ENCODE data around the gene DCDC1. TPM values are rescaled to one million over a fixed set of nuclear protein-coding genes. Genes with fewer than 3 reads are reported as not detected.

DCDC1 gene
- polyA plus RNA-seq, 2 of the 4 experiments (the other 2 are of a cell fraction) = 2.8 to 9.5 TPM

DNA sequence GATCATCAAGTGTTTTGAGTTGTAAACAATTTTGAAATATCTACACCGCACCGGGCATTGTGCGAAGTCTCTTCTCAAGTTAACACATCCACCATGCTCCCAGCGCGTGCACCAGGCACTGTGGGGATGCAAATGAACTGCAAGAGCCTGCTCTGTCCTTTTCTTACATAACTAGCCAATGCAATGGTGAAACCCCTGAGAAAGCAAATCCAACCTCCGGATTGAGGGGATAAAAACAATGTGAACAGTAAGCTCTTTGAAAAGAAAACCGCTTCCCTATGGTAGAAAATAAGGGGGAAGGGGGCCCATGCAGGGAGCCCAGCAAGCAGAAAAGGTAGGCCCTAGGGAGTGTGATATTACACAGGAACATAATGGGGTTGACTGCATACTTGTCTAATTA is 508.5 kb downstream of the DCDC1 start:
- POLR2A ChIA-PET = no interaction called here
- Histone ChIP-seq H3K9me3 (no peaks in the 10 kb centered on the region), H3K4me1 (no peaks in the 10 kb centered on the region), H3K27ac (no peak overlapping the region), H3K4me3 (no peak overlapping the region), H3K4me2 (no peak overlapping the region)
- FAIRE-seq = no peak
- TF ChIP-seq ZC3H11A (IDR thresholded peaks at IDR 0.05) (no peak), PHF8 (IDR thresholded peaks at IDR 0.05; ENCODE audit: borderline replicate concordance, low read depth) (no peak), FOSL2 (IDR thresholded peaks at IDR 0.05) (no peak), FOSL2 (CRISPR knock-in tag; IDR thresholded peaks at IDR 0.05) (no peak), GATA3 (IDR thresholded peaks at IDR 0.05; ENCODE audit: borderline replicate concordance) (no peak), RFX5 (IDR thresholded peaks at IDR 0.05) (no peak), NR3C1 (IDR thresholded peaks at IDR 0.05) (no peak), KDM1A (IDR thresholded peaks at IDR 0.05; ENCODE audit: low read depth) (no peak)
- WGBS (ENCODE audit: missing lambda C conversion rate) = 19% methylated on average over 7 of the region's 7 CpGs
- no peak for ATAC-seq
- CTCF ChIA-PET = no interaction called here
- DNase-seq (ENCODE audit: low read depth in 1 of 2, low spot score in 1 of 2) = no peak

DNA sequence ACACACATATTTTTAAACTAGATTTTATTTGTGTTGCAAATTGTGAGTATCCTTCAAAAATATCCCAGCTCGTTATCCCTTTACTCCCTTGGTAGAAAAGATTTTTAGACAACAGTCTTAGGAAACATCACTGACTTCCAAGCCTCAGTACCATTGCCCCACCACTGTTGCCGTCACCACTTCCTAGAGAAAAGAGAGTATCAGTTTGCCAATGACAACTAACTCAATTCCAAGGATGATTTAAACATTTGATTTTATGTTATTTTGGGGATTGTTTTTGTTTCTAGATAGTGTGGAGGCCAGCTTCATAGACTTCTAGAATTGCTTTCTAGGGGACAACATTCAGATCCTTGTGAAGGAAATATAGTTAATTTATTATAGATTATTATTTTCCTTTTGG is 509.4 kb downstream of the DCDC1 start:
- H3K9me3 ChIP-seq = no peaks in the 10 kb centered on the region
- FAIRE-seq (no peak), ATAC-seq (no peak), DNase-seq (ENCODE audit: low read depth in 1 of 2, low spot score in 1 of 2) (no peak)
- WGBS (ENCODE audit: missing lambda C conversion rate) = 18% methylated on average over 2 of the region's 2 CpGs
- CTCF ChIA-PET = no interaction called here
- H3K27ac ChIP-seq = no peak overlapping the region
- no peaks in the 10 kb centered on the region for H3K4me1 ChIP-seq
- POLR2A ChIA-PET = no interaction called here
- H3K4me3 ChIP-seq = no peak overlapping the region
- H3K4me2 ChIP-seq = no peak overlapping the region
- TF ChIP-seq FOSB (CRISPR knock-in tag; IDR thresholded peaks at IDR 0.05) (no peak), CHD4 (IDR thresholded peaks at IDR 0.05; ENCODE audit: borderline replicate concordance) (no peak), RFX5 (IDR thresholded peaks at IDR 0.05) (no peak), PHF8 (IDR thresholded peaks at IDR 0.05; ENCODE audit: borderline replicate concordance, low read depth) (no peak)
- TF ChIP-seq, protein P1, sequence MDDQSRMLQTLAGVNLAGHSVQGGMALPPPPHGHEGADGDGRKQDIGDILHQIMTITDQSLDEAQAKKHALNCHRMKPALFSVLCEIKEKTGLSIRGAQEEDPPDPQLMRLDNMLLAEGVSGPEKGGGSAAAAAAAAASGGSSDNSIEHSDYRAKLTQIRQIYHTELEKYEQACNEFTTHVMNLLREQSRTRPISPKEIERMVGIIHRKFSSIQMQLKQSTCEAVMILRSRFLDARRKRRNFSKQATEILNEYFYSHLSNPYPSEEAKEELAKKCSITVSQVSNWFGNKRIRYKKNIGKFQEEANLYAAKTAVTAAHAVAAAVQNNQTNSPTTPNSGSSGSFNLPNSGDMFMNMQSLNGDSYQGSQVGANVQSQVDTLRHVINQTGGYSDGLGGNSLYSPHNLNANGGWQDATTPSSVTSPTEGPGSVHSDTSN (IDR thresholded peaks at IDR 0.05) = no peak
- TF ChIP-seq, protein P2, sequence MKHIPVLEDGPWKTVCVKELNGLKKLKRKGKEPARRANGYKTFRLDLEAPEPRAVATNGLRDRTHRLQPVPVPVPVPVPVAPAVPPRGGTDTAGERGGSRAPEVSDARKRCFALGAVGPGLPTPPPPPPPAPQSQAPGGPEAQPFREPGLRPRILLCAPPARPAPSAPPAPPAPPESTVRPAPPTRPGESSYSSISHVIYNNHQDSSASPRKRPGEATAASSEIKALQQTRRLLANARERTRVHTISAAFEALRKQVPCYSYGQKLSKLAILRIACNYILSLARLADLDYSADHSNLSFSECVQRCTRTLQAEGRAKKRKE (CRISPR knock-in tag; IDR thresholded peaks at IDR 0.05; ENCODE audit: low read depth) = no peak
- TF ChIP-seq, protein P3, sequence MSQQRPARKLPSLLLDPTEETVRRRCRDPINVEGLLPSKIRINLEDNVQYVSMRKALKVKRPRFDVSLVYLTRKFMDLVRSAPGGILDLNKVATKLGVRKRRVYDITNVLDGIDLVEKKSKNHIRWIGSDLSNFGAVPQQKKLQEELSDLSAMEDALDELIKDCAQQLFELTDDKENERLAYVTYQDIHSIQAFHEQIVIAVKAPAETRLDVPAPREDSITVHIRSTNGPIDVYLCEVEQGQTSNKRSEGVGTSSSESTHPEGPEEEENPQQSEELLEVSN (IDR thresholded peaks at IDR 0.05; ENCODE audit: borderline replicate concordance, low read depth) = no peak

DNA sequence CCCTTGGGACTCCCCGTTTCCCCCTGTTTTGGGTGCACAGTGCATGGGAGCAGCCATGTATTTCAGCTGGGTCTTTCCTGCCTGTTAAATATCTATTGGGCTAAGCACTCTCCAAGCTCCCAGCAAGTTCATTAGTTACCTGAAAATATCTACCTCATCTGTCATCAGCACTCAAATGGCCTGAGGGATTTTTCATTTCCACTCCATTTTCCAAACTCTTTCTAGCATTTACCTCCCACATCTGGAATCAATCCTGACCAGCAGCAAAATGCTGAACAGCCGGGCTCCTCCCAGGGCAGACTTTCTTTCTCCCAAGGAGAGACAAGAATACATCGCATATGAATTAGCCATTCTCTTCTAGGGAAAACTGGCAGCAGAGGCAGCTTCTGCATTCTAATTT is 509.9 kb downstream of the DCDC1 start:
- CTCF ChIA-PET = no interaction called here
- POLR2A ChIA-PET = no interaction called here
- Histone ChIP-seq H3K4me2 (no peak overlapping the region), H3K9me3 (no peaks in the 10 kb centered on the region), H3K4me1 (no peaks in the 10 kb centered on the region), H3K4me3 (no peak overlapping the region), H3K27ac (no peak overlapping the region)
- no peak for ATAC-seq
- FAIRE-seq = no peak
- TF ChIP-seq RFX5 (IDR thresholded peaks at IDR 0.05) = no peak
- TF ChIP-seq ZNF302 (CRISPR knock-in tag; IDR thresholded peaks at IDR 0.05) = no peak
- TF ChIP-seq SREBF2 (IDR thresholded peaks at IDR 0.05) = no peak
- TF ChIP-seq, protein P4, sequence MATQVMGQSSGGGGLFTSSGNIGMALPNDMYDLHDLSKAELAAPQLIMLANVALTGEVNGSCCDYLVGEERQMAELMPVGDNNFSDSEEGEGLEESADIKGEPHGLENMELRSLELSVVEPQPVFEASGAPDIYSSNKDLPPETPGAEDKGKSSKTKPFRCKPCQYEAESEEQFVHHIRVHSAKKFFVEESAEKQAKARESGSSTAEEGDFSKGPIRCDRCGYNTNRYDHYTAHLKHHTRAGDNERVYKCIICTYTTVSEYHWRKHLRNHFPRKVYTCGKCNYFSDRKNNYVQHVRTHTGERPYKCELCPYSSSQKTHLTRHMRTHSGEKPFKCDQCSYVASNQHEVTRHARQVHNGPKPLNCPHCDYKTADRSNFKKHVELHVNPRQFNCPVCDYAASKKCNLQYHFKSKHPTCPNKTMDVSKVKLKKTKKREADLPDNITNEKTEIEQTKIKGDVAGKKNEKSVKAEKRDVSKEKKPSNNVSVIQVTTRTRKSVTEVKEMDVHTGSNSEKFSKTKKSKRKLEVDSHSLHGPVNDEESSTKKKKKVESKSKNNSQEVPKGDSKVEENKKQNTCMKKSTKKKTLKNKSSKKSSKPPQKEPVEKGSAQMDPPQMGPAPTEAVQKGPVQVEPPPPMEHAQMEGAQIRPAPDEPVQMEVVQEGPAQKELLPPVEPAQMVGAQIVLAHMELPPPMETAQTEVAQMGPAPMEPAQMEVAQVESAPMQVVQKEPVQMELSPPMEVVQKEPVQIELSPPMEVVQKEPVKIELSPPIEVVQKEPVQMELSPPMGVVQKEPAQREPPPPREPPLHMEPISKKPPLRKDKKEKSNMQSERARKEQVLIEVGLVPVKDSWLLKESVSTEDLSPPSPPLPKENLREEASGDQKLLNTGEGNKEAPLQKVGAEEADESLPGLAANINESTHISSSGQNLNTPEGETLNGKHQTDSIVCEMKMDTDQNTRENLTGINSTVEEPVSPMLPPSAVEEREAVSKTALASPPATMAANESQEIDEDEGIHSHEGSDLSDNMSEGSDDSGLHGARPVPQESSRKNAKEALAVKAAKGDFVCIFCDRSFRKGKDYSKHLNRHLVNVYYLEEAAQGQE (IDR thresholded peaks at IDR 0.05) = no peak
- TF ChIP-seq, protein P5, sequence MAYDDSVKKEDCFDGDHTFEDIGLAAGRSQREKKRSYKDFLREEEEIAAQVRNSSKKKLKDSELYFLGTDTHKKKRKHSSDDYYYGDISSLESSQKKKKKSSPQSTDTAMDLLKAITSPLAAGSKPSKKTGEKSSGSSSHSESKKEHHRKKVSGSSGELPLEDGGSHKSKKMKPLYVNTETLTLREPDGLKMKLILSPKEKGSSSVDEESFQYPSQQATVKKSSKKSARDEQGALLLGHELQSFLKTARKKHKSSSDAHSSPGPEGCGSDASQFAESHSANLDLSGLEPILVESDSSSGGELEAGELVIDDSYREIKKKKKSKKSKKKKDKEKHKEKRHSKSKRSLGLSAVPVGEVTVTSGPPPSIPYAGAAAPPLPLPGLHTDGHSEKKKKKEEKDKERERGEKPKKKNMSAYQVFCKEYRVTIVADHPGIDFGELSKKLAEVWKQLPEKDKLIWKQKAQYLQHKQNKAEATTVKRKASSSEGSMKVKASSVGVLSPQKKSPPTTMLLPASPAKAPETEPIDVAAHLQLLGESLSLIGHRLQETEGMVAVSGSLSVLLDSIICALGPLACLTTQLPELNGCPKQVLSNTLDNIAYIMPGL (CRISPR knock-in tag; IDR thresholded peaks at IDR 0.05; ENCODE audit: borderline replicate concordance) = no peak
- no peak for TF ChIP-seq CHD2 (IDR thresholded peaks at IDR 0.05; ENCODE audit: low read length, partially characterized antibody)
- no peak for TF ChIP-seq HOXB13 (CRISPR knock-in tag; IDR thresholded peaks at IDR 0.05; ENCODE audit: low read depth)
- no peak for TF ChIP-seq ZSCAN20 (CRISPR knock-in tag; IDR thresholded peaks at IDR 0.05)
- no peak for TF ChIP-seq ZFP36 (IDR thresholded peaks at IDR 0.05; ENCODE audit: borderline replicate concordance, partially characterized antibody)
- TF ChIP-seq MAFK (IDR thresholded peaks at IDR 0.05; ENCODE audit: partially characterized antibody) = no peak
- TF ChIP-seq MAZ (IDR thresholded peaks at IDR 0.05; ENCODE audit: borderline replicate concordance, low read depth, low read length) = no peak
- TF ChIP-seq HOXB5 (CRISPR knock-in tag; IDR thresholded peaks at IDR 0.05) = no peak
- no peak for TF ChIP-seq FOXS1 (CRISPR knock-in tag; IDR thresholded peaks at IDR 0.05)
- TF ChIP-seq, protein P6, sequence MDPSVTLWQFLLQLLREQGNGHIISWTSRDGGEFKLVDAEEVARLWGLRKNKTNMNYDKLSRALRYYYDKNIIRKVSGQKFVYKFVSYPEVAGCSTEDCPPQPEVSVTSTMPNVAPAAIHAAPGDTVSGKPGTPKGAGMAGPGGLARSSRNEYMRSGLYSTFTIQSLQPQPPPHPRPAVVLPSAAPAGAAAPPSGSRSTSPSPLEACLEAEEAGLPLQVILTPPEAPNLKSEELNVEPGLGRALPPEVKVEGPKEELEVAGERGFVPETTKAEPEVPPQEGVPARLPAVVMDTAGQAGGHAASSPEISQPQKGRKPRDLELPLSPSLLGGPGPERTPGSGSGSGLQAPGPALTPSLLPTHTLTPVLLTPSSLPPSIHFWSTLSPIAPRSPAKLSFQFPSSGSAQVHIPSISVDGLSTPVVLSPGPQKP (IDR thresholded peaks at IDR 0.05; ENCODE audit: low read depth, low read length) = no peak
- WGBS (ENCODE audit: missing lambda C conversion rate) = 26% methylated on average over 3 of the region's 3 CpGs
- no peak for DNase-seq (ENCODE audit: low read depth in 1 of 2, low spot score in 1 of 2)

All from A549 (cell line).